OCI-LY1 (cell line): Measurements from ENCODE around the gene TLK2.

ENCODE experiments used
- H2AFZ ChIP-seq: fragments of 200-600 bp; sonication (generic), shearing (Covaris generic); 2 replicates; pipeline ENCODE4 v1.6.0; 2014; ENCODE audit warnings: antibody characterized with exemption, mild to moderate bottlenecking, low read length
- H3F3A ChIP-seq: fragments of 200-600 bp; sonication (generic), shearing (Covaris generic); 2 replicates; pipeline ENCODE4 v1.6.0; 2014; ENCODE audit warnings: mild to moderate bottlenecking, antibody characterized with exemption, low read length, moderate library complexity; ENCODE audit not compliant: insufficient read depth
- H3K27ac ChIP-seq: fragments of 200-600 bp; sonication (generic); 2 replicates; pipeline ENCODE4 v1.5.1; 2014; ENCODE audit warnings: low read length, mixed run types, mild to moderate bottlenecking, low read depth; ENCODE audit not compliant: poor library complexity, severe bottlenecking
- H3K27me3 ChIP-seq: fragments of 200-600 bp; sonication (generic); 2 replicates; pipeline ENCODE4 v1.6.0; 2014; ENCODE audit warnings: antibody characterized with exemption, mild to moderate bottlenecking, low read length, moderate library complexity; ENCODE audit not compliant: insufficient read depth
- H3K36me3 ChIP-seq: fragments of 200-600 bp; sonication (generic); 2 replicates; pipeline ENCODE4 v1.6.1; 2014; ENCODE audit warnings: mild to moderate bottlenecking, antibody characterized with exemption, low read length, moderate library complexity, mixed read lengths; ENCODE audit not compliant: insufficient read depth
- H3K4me1 ChIP-seq: fragments of 200-600 bp; sonication (generic); 2 replicates; pipeline ENCODE4 v1.5.1; 2014; ENCODE audit warnings: mild to moderate bottlenecking, low read length, moderate library complexity; ENCODE audit not compliant: insufficient read depth, severe bottlenecking
- H3K4me2 ChIP-seq: fragments of 200-600 bp; sonication (generic), shearing (Covaris generic); 2 replicates; pipeline ENCODE4 v1.6.1; 2014; ENCODE audit warnings: low read length
- H3K4me3 ChIP-seq: fragments of 200-600 bp; sonication (generic); 2 replicates; pipeline ENCODE4 v1.5.1; 2014; ENCODE audit warnings: low read length, low read depth, mild to moderate bottlenecking, mixed read lengths; ENCODE audit not compliant: poor library complexity, severe bottlenecking
- H3K79me2 ChIP-seq: fragments of 200-600 bp; shearing (Covaris generic); 2 replicates; pipeline ENCODE4 v1.6.1; 2016; ENCODE audit warnings: mixed run types, low read length, mixed read lengths; ENCODE audit not compliant: insufficient read depth
- H3K9ac ChIP-seq: fragments of 200-600 bp; sonication (generic), shearing (Covaris generic); 2 replicates; pipeline ENCODE4 v1.6.1; 2014; ENCODE audit warnings: mild to moderate bottlenecking, low read length, mixed read lengths
- H3K9me2 ChIP-seq: fragments of 200-600 bp; sonication (generic), shearing (Covaris generic); 2 replicates; pipeline ENCODE4 v1.6.1; 2014; ENCODE audit warnings: low read depth, mild to moderate bottlenecking, low read length, mixed read lengths
- H3K9me3 ChIP-seq: fragments of 200-600 bp; shearing (Covaris generic); 2 replicates; pipeline ENCODE4 v1.6.1; 2014; ENCODE audit warnings: low read length, mixed read lengths
- H4K20me1 ChIP-seq: fragments of 200-600 bp; sonication (generic), shearing (Covaris generic); 2 replicates; pipeline ENCODE4 v1.6.0; 2016; ENCODE audit warnings: mild to moderate bottlenecking, low read length; ENCODE audit not compliant: insufficient read depth
- CTCF ChIP-seq: fragments of 200-600 bp; sonication (generic), shearing (Covaris generic); IDR thresholded peaks from 2 replicates; pipeline ENCODE4 v1.5.1; 2017; ENCODE audit warnings: mild to moderate bottlenecking, antibody characterized with exemption, low read length, moderate library complexity, mixed read lengths
- EZH2 ChIP-seq: fragments of 200-600 bp; sonication (generic), shearing (Covaris generic); IDR thresholded peaks from 2 replicates; pipeline ENCODE4 v1.8.0; 2017; ENCODE audit warnings: borderline replicate concordance, mixed run types, mild to moderate bottlenecking, antibody characterized with exemption, low read length, moderate library complexity, mixed read lengths

The TLK2 gene

GRCh38 chr17:62578757-62579487 is 100.3 kb downstream of the TLK2 start:
- H3K27me3 ChIP-seq, result no peaks in the 10 kb centered on the region
- no peaks in the 10 kb centered on the region for H3K9me3 ChIP-seq
- H3K4me3 ChIP-seq, result no peak overlapping the region
- H3K9ac ChIP-seq, result no peak overlapping the region
- no peaks in the 10 kb centered on the region for H4K20me1 ChIP-seq
- no peaks in the 10 kb centered on the region for H3K9me2 ChIP-seq
- no peak overlapping the region for H2AFZ ChIP-seq
- no peak overlapping the region for H3K27ac ChIP-seq
- H3K4me2 ChIP-seq, result no peak overlapping the region
- H3K79me2 ChIP-seq, result no peaks in the 10 kb centered on the region
- H3F3A ChIP-seq, result no peaks in the 10 kb centered on the region
- H3K36me3 ChIP-seq, result peaks cover 68% of the 10 kb centered on the region
- TF ChIP-seq EZH2, result no peak
- no peak for TF ChIP-seq CTCF
- no peaks in the 10 kb centered on the region for H3K4me1 ChIP-seq

DNA sequence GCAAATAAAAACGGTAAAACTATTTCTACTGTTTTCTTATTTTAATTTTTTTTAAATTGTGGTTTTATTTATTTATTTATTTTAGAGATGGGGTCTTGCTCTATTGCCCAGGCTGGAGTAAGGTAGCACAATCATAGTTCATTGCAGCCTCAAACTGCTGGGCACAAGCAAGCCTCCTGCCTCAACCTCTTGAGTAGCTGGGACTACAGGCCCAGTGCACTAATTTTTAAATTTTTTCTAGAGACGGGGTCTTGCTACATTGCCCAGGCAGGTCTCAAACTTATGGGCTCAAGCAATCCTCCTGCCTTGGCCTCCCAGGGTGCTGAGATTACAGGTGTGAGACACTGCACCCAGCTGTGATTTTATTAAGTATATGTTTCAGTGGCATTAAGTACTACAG is 102.3 kb downstream of the TLK2 start:
- H3K9me2 ChIP-seq, result no peaks in the 10 kb centered on the region
- no peak overlapping the region for H2AFZ ChIP-seq
- H3K36me3 ChIP-seq, result peaks cover 71% of the 10 kb centered on the region
- no peak overlapping the region for H3K4me2 ChIP-seq
- H3K4me3 ChIP-seq, result no peak overlapping the region
- no peaks in the 10 kb centered on the region for H3K9me3 ChIP-seq
- TF ChIP-seq CTCF (no peak), EZH2 (no peak)
- H3F3A ChIP-seq, result no peaks in the 10 kb centered on the region
- H3K79me2 ChIP-seq, result no peaks in the 10 kb centered on the region
- no peak overlapping the region for H3K9ac ChIP-seq
- no peaks in the 10 kb centered on the region for H3K27me3 ChIP-seq
- H3K27ac ChIP-seq, result no peak overlapping the region
- H3K4me1 ChIP-seq, result no peaks in the 10 kb centered on the region
- H4K20me1 ChIP-seq, result no peaks in the 10 kb centered on the region

GRCh38 chr17:62581764-62582163 is 103.1 kb downstream of the TLK2 start:
- Histone ChIP-seq H3F3A (no peaks in the 10 kb centered on the region), H3K27ac (no peak overlapping the region), H3K9me3 (no peaks in the 10 kb centered on the region), H3K9ac (no peak overlapping the region), H3K36me3 (peaks cover 66% of the 10 kb centered on the region), H2AFZ (no peak overlapping the region), H3K4me1 (no peaks in the 10 kb centered on the region), H3K79me2 (no peaks in the 10 kb centered on the region), H3K9me2 (no peaks in the 10 kb centered on the region), H3K4me2 (no peak overlapping the region), H3K27me3 (no peaks in the 10 kb centered on the region), H3K4me3 (no peak overlapping the region), H4K20me1 (no peaks in the 10 kb centered on the region)
- TF ChIP-seq EZH2, result no peak
- no peak for TF ChIP-seq CTCF
